GM20000 (cell line): ENCODE data around the gene ZFP92.

Source experiments
- DNase-seq: peaks from one replicate; pipeline ENCODE4 v3.0.0; 2012; ENCODE audit warnings: low spot score
- TF ChIP-seq, protein P1 (sequence below): IDR thresholded peaks from 2 replicates; pipeline ENCODE4 v1.5.1; 2012; ENCODE audit warnings: mild to moderate bottlenecking, control low read depth; ENCODE audit errors: extremely low read depth, missing control alignments

The ZFP92 gene

DNA sequence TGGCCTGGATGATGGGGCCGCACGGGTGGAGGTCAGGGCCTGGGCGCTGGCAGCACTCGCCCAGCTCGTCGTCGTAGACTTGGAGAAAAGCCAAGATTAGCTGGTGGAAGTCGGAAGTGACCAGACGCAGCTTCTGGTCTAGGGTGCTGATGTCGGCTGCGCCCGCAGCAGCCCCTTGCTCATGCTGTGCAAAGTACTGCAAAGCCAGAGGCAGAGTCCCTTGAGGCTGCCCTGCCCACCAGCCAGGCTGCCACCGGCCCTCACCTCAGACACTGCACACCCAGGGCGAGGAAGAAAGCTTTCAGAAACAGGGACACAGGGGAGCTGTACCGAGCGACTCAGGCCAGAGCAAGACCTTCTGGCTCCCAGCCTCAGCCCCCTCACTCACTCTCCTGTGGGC lies 44.3 kb downstream of the ZFP92 start:
- TF ChIP-seq, protein P1, sequence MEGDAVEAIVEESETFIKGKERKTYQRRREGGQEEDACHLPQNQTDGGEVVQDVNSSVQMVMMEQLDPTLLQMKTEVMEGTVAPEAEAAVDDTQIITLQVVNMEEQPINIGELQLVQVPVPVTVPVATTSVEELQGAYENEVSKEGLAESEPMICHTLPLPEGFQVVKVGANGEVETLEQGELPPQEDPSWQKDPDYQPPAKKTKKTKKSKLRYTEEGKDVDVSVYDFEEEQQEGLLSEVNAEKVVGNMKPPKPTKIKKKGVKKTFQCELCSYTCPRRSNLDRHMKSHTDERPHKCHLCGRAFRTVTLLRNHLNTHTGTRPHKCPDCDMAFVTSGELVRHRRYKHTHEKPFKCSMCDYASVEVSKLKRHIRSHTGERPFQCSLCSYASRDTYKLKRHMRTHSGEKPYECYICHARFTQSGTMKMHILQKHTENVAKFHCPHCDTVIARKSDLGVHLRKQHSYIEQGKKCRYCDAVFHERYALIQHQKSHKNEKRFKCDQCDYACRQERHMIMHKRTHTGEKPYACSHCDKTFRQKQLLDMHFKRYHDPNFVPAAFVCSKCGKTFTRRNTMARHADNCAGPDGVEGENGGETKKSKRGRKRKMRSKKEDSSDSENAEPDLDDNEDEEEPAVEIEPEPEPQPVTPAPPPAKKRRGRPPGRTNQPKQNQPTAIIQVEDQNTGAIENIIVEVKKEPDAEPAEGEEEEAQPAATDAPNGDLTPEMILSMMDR: no peak
- no peak for DNase-seq

DNA sequence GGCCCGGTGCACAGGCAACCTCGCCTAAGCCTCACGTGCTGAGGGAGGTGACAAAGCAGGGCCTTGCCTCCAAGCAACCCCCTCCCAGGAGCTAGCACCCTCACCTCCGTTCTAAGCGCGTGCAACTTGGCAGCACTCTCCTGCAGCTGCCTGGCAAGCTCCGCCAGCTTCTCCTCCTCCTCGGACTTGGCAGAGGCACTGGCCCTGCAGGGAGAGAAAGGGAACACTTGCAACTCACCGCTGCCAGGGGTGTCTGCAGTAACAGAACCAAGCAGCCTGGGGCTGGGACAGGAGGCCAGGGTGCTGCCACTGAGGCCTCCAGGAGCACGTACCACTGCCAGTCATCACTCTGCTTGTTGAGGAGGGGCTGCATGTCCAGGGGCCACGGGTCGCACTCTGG lies 44.9 kb downstream of the ZFP92 start:
- DNase-seq: no peak
- TF ChIP-seq, protein P1: no peak

DNA sequence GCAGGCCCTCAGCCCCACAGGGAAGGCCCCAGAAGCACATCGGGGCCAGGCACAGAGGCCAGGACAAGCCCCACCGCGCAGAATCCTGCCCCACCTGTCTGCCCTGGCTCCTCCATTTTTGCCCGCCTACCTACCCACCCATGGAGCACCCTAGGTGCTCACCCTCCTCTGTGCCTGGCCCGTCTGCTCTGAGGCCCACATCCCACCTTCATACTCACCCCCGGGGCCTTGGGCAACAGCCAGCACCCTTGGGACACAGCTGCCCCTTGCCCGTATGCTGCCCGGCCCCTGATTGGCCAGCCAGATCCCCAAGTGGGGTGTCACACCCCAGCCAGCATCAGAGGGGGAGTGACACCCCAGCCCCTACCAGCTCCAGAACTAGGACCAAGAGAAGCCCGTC lies 45.4 kb downstream of the ZFP92 start:
- DNase-seq: no peak
- TF ChIP-seq, protein P1: no peak

DNA sequence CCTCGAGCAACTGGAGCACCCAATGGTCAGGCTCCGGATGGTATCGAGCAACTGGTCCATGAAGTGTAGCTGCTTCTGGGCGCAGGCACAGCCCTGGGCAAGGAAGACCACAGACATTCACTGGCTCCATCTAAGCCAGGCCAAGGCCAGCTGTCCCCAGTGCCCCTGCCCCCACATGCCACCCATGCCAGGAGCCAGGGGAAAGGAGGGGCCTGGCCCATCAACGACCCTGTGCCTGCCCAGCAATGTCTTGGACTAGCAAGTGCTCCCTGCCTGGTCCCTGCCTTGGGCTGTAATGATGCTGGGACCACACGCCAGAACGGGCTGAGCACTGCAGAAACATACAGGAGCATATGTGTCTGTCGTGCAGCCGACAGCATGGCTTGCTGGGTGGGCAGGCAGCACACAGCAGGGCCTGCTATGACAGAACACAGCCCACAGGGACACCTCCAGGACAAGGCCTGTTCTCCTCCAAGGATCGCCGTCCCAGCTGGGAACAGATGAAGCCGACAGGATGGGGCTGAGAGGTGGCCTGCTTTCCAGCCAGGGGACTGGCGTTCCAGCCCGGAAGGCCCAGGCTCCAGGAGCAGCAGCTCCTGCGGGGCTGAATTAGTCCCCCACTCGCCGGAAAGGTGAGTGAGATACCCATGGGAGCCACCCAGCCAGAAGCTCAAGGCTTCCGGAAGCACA lies 46.0 kb downstream of the ZFP92 start:
- no peak for DNase-seq

DNA sequence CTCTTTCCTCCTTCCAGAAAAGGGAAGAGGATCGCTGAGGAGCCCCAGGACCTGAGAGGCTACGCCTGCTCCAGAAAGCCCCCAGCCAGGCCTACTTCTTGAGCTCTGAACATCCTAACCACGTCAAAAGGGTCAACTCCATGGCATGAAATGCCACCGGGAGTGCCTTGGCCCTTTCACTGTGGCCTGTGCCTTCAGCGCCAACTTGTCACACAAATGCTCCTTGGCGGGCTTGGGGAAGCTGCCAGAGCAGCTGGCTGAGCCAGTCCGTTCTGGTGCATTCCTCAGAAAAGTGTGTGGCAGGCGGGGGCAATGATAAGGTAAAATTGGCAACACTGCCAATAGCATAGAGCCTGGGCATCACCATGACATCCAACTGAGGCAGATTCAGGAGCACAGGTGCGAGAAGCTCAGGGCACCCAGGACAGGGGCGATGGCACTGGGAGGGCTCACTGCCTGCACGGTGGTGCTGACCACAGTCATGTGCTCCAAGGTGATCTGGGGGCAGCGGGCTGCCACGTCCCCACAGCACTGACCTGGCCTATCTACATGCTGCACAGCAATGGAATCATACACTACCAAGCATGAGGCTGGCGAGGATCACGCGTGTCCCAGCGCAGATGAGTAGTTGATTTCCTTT lies 46.7 kb downstream of the ZFP92 start:
- DNase-seq: no peak
- TF ChIP-seq, protein P1: no peak

More for the DNA sequence above, 46.0 kb downstream of the ZFP92 start:
- TF ChIP-seq, protein P1: no peak

DNA sequence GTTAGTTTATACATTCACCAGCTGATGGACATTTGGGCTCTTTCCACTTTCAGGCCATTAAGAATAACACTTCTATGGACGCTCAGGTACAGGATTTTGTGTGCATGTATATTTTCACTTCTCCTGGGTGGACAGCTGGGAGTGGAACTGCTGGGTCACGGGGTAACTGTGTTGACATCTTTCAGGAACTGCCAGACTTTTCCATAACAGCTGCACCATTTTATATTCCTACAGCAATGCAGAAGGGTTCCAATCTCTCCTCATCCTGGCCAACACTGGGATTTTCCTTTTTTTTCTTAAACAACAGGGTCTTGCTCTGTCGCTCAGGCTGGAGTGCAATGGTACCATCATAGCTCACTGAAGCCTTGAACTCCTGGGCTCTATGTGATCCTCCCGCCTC lies 47.2 kb downstream of the ZFP92 start:
- TF ChIP-seq, protein P1: no peak
- no peak for DNase-seq

DNA sequence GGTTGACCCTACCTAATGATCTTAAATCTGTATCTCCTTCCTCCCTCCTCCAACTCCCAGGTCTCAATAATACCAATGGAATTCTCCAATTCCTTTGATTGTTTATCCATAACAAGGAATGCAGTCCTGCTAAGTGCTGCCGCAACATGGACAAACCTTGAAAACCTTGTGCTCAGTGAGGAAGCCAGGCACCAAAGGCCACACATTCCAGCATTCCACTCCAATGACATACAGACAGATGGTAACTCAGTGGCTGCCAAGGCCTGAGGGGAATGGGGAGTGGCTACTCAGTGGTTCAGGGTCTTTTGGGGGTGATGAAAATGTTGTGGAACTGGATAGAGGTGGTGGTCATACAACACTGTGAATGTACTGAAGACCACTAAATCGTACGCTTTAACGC lies 48.7 kb downstream of the ZFP92 start:
- TF ChIP-seq, protein P1: no peak
- DNase-seq: no peak
